ENCODE results near the gene KIF26B.
"Not testable (repeated sequence)": the region's sequence is repeated elsewhere in the genome, so short reads cannot be mapped to it uniquely, and the experiment has no call there.

KIF26B gene

GRCh38 chr1:245684166-245684565, 529.4 kb downstream of the KIF26B start:
- no peak for DNase-seq (ENCODE audit: low spot score)

- no peak for DNase-seq (ENCODE audit: low spot score)
These were observed 529.8 kb downstream of the KIF26B start for GRCh38 chr1:245684571-245684970.

DNA sequence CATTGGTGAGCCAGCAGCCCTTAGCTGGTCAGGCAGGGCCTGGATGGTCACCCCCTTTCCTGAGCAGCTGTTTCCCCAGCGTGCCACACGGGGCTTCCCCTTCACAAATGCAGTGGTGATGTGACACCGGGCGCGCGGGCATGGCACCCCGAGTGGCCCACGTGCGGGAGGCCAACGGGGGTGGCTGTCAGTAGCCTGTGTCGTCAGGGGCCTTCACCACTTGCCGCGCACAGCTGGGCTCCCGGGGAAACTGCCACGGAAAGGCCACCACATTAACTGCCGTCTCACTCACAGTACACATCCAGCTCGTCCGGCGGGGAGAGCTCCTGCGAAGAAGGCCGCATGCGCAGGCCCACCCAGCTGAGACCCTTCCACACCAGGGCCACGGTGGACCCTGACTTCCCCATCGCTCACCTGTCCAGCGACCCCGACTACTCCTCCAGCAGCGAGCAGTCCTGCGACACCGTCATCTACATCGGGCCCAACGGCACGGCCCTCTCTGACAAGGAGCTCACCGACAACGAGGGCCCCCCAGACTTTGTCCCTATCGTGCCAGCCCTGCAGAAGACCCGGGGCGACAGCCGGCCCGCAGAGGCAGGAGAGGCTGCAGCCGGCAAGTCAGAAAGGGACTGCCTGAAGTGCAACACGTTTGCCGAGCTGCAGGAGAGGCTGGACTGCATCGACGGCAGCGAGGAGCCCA, 530.5 kb downstream of the KIF26B start:
- DNase-seq (ENCODE audit: low spot score), result no peak

DNA sequence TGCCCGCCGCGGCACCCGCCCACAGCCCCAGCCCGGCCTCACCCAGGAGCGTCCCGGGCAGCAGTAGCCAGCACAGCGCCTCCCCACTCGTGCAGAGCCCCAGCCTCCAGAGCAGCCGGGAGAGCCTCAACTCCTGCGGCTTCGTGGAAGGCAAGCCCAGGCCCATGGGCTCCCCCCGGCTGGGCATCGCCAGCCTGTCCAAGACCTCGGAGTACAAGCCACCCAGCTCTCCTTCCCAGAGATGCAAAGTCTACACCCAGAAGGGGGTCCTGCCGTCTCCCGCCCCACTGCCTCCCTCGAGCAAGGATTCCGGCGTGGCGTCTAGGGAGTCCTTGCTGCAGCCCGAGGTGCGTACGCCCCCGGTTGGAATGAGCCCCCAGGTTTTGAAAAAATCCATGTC, 531.2 kb downstream of the KIF26B start:
- DNase-seq (ENCODE audit: low spot score), result no peak

DNA sequence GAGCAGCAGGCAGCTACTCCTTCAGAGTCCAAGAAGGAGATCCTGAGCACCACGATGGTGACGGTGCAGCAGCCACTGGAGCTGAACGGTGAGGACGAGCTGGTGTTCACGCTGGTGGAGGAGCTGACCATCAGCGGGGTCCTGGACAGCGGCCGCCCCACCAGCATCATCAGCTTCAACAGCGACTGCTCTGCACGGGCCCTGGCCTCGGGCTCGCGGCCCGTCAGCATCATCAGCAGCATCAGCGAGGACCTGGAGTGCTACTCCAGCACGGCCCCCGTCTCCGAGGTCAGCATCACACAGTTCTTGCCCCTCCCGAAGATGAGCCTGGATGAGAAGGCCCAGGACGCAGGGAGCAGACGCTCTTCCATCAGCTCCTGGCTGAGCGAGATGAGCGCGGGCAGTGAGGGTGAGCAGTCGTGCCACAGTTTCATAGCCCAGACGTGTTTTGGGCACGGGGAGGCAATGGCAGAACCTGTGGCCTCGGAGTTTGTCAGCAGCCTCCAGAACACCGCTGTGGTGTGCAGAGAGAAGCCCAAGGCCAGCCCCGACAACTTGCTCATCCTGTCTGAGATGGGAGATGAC, 531.8 kb downstream of the KIF26B start:
- DNase-seq (ENCODE audit: low spot score), result no peak

DNA sequence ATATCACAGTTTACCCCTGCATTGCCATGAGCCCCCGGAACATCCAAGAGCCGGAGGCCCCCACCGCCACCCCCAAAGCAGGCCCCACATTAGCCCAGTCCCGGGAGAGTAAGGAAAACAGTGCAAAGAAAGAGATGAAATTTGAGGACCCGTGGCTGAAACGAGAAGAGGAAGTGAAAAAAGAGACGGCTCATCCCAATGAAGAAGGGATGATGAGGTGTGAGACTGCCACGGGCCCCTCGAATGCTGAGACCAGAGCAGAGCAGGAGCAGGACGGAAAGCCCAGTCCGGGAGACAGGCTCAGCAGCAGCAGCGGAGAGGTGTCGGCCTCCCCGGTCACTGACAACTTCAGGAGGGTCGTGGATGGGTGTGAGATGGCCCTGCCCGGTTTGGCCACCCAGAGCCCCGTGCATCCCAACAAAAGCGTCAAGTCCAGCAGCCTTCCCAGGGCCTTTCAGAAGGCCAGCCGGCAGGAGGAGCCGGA, 532.4 kb downstream of the KIF26B start:
- DNase-seq (ENCODE audit: low spot score), result no peak

- no peak for DNase-seq (ENCODE audit: low spot score)
These were observed 533.1 kb downstream of the KIF26B start for GRCh38 chr1:245687636-245688535.

GRCh38 chr1:245688536-245689453, 534.0 kb downstream of the KIF26B start:
- no peak for DNase-seq (ENCODE audit: low spot score)

GRCh38 chr1:245690156-245690690, 535.4 kb downstream of the KIF26B start:
- no peak for DNase-seq (ENCODE audit: low spot score)

DNA sequence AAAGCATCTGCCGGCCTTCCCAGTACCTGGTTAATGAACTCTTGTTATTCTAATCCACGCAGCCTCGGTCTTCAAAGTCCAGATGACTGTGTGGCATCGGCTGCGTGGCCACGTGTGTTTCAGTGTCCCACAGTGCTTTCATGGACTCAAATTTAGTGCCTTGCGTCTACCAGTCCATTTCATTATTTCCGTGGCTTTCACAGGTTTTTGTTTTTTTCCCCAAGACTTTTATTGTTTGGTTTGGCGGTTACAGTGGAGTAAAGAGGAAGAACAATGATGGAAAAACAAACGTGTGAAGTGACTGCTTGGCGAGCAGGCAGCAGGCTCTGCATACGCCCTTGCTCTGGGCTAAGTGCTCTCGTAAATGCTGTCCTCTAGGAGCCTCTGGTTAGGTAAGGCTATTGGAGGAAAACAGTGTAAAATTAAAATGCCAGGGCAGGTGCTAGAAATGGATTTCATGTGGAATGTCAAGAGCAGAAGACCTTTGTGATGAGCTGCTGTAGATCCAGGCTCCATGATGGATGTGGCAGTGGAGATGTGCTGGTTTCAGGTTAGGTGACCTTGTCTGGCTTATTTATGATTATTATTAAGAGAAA, 536.3 kb downstream of the KIF26B start:
- no peak for DNase-seq (ENCODE audit: low spot score)

GRCh38 chr1:245691897-245692296, 537.1 kb downstream of the KIF26B start:
- DNase-seq (ENCODE audit: low spot score), result no peak

DNA sequence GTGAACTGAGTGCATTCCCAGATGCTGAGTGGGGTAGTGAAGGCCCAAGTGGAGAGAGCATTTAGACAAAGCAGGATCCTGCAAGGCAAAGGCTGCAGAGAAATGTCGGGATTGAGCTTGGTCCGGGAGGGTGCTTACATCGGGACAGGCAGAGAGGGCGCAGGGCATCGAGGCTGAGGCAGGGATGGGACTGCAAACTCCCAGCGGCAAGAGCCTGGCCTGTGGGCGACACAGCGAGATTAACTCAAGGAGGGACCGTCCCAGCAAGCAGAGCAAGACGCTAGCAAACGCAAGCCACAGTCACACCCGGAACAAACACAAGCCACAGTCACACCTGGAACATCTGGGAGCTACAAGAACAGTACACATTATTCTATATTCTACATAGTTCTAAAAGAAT, 537.5 kb downstream of the KIF26B start:
- no peak for DNase-seq (ENCODE audit: low spot score)

DNA sequence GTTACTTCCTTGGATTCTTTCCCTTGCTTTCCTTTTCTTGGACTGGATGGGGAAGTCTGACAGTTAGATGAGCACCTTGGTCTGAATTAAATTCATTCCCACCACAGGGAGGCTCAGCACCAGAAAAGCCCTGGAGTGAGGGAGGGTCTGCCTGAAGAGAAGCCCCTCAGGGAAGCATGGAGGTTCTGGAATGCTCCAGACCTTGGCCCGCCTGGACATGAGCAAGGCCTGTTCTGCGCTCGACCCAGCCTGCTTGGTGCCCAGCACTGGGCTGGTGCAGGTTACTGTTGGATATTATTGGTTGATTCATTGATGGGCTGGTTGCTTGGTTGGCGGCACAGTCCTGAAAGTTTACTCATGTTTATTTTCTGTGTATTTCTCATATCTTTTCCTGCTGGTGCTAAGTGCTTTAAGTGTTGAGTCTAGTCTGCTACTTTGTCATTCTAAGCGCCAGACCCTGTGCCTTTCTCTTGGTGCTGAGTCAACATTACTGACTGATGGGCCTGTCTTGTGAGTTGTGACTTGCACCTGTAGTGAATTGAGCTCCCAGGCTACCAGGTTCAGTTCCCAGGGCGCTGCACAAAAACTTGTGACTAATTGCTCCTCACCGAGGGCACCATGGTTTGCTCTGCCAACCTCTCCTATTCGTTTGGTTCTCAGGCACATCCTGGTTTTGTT, 538.5 kb downstream of the KIF26B start:
- no peak for DNase-seq (ENCODE audit: low spot score)

DNA sequence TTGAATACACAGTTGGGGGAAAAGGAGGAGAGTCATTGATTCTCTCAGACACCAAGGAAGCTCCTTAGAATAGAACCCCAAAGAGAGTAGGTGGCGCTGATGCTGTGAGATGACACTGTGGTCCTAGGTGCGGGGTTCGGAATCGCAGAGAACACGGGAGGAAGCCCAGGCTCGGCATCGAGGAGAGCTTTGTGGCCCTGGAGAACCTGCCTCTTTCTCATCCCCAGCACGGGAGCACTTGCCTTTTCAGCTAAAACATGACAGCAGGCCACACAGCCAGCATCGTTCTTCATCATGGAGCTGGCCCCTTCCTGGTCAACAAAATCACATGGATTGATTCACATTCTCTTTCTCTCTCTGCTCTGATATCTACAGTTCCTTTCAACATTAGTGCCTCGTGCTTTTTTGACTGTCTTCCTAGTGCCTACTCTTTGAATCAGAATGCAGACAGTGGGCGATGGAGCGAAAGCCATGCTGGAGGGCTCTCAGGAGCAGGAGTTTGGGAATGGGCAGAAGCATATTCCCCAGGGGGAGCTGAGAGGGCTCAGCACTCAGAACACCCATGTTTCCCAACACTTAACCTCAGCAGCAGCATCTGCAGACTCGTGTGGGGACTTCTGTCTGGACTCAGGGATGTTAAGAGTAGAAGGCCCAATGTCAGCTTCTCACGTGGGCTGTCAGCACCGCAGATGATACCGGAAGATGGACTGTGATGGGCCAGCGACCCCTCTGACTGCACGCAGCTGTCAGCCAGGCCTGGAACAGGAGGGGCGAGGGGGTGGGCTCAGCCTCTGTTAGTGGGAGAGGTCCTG, 539.4 kb downstream of the KIF26B start:
- DNase-seq (ENCODE audit: low spot score), result no peak

DNA sequence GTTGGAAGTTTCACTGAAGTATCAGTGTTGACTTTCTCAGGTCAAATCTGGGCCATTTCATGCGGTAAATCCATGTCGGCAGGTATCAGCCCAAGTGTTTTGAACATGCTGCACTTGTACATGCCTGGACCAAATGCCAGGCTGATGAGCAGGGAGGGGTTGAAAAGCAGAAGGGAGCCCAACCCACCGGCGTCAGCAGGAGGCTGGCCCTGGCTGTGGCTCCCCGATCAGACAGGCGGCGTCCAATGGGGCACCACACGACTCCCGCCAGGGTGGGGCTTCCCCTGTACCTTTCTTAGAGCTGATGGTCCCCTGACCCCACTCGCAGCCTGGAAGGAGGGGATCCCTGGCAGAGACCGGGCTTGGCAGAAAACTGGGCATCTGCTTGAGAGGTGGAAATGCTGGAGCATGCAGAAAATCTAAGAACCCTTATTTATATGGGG, 540.0 kb downstream of the KIF26B start:
- DNase-seq (ENCODE audit: low spot score), result no peak

GRCh38 chr1:245695211-245695610, 540.4 kb downstream of the KIF26B start:
- DNase-seq (ENCODE audit: low spot score), result no peak

- DNase-seq (ENCODE audit: low spot score), result not testable (repeated sequence)
These were observed 540.9 kb downstream of the KIF26B start for GRCh38 chr1:245695701-245696100.

- DNase-seq (ENCODE audit: low spot score), result no peak
These were observed 543.3 kb downstream of the KIF26B start for GRCh38 chr1:245698116-245698515.

DNA sequence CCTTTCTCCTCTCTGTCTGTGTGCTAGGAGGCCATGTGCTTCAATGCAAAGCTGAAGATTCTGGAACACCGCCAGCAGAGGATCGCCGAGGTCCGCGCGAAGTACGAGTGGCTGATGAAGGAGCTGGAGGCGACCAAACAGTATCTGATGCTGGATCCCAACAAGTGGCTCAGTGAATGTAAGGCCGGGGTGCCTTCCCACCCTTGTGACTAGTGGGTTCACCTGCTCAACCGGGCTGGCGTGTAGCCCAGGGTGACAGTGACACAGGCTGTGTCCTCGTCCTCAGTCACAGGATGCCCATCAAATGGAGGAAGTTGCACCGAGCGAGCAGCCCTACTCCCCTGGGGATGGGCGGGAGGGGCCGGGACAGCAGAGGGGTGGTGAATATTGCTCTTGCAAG, 544.1 kb downstream of the KIF26B start:
- DNase-seq (ENCODE audit: low spot score), result no peak

- no peak for DNase-seq (ENCODE audit: low spot score)
These were observed 545.8 kb downstream of the KIF26B start for GRCh38 chr1:245700631-245701030.
